Measurements from ENCODE around the gene CYP19A1.

CYP19A1 gene

DNA sequence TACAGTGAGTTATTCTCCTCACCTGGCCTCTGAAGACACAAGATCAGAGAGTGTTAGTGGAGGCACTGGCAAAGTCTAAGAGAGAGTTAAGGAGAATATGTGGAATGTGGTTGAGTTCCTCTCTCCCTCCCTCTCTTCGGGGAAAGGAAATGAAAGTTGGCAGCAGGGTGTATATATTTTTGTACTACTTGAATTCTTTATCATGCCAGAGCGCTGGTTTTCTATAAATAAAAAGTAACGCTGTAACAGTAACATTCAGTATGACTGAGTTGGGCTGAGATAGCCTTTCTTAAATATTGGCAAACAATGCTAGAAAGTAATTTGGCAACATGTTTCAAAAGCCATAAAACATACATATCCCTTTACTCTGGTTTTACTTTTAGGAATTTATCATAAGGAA lies 166.2 kb downstream of the CYP19A1 start:
- Histone ChIP-seq H3K27ac (peak overlapping the region; percentile 74 to 79), H3K4me3 (peak overlapping the region; percentile 21)
- TF ChIP-seq CTCF (IDR thresholded peaks at IDR 0.05): no peak
- no peak for DNase-seq (ENCODE audit: low spot score)

DNA sequence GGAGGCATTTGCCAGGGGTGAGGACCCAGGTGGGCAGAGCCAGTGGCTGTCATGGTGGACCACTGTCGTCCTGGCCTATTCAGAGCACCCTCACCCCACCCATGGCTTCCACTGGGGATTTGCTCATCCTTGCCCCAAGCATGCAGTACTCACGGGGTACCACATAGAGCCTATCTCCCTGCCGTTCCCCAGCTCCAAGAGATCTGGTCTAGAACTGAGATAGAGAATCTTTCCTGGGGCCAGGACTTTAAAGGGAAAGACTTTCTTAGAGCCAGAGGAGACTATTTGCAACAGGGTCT lies 166.8 kb downstream of the CYP19A1 start:
- DNase-seq (ENCODE audit: low spot score): no peak
- Histone ChIP-seq H3K27ac (peak overlapping the region; percentile 74 to 79), H3K4me3 (peak overlapping the region; percentile 21)

DNA sequence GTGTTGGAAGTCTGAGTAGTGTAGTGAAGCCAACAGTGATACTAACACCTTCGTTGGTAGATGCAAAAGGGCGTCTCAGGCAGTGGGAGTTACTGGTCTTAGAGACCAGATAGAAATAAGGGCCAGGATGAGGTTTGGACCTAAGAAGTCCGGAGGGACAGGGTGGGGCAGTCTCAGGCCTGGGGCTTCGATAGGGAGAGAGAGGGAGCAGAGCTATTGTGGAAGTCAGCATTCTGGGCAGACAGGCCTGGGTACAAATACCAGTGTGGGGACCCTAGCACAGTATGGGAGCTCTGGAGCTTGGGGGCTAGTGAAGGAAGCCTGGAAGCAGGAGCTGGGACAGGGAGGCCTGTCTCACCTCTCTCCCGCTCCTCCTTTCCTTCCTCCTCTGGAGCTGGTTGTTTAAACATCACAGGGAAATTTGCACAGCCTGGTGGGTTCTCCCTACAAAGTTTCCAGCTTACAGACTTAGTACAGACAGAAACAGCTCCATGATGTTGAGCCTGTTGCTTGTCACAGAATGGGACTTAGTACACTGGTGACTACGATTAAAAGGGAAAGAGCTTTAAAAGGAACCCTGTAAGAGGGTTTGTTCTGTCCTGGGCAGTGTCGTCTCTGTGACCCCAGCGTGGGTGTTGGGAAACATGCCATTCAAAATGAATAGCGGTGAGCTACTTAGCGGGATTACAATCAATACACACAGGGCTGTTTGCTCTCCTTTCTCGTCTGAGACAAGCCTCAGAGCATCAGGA lies 167.3 kb downstream of the CYP19A1 start:
- no peak for DNase-seq (ENCODE audit: low spot score)
- Histone ChIP-seq H3K27ac (peak overlapping the region; percentile 74 to 79), H3K4me3 (peak overlapping the region; percentile 21)
- no peak for TF ChIP-seq CTCF (IDR thresholded peaks at IDR 0.05)

More for the DNA sequence above, 166.8 kb downstream of the CYP19A1 start:
- no peak for TF ChIP-seq CTCF (IDR thresholded peaks at IDR 0.05)

GRCh38 chr15:51168700-51169099 lies 169.7 kb downstream of the CYP19A1 start:
- Histone ChIP-seq H3K27ac (no peak overlapping the region), H3K4me3 (no peak overlapping the region)
- TF ChIP-seq CTCF (IDR thresholded peaks at IDR 0.05): no peak
- no peak for DNase-seq (ENCODE audit: low spot score)

GRCh38 chr15:51163843-51164242 lies 174.6 kb downstream of the CYP19A1 start:
- no peak for TF ChIP-seq CTCF (IDR thresholded peaks at IDR 0.05)
- Histone ChIP-seq H3K27ac (peak overlapping the region; percentile 51 to 61), H3K4me3 (no peak overlapping the region)
- no peak for DNase-seq (ENCODE audit: low spot score)

DNA sequence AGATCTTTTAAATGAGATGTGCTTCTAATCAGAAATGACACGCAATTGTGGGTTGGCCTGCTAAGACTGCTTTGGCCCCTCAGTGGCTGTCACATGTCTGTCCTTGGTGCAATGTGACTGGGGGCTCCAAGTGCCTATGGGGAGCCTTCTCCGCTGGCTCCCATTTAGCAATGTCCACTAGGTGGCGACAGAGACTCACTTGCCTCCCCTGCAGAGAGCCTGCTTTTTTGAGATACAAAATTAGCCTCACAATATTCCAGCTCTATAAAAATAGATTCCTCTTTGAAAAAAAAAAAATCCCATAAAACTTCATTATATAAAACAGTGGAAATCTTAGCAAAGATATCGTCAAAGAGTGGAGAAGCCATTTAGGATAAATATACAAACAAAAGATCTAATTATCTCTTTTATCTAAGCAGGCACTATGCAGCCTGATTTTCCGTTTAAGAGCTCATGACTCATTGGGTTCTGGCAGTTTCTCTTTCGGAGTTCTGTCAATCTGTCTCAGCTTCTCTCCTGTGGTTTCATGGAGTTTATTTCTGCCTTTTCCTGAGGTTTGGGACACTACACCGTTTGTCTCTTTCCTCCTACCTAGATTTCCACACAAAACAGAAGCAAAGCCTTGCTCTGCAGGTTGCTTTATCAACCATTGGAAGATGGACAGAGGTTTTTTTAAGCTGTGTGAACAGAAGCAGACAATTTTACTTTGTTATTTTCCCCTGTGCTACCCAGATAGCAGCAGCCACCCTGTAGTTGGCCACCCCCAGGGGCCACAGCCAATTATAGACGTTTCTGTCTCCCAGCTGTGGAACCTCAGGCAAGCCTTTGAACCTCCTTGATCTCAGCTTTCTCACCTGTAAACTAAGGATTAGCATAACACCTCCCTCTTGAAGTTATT lies 175.3 kb downstream of the CYP19A1 start:
- Histone ChIP-seq H3K27ac (peak overlapping the region; percentile 51 to 61), H3K4me3 (peak overlapping the region; percentile 42)
- DNase-seq (ENCODE audit: low spot score): no peak
- peak; percentile 95 for TF ChIP-seq CTCF (IDR thresholded peaks at IDR 0.05)

Measured in coronary artery (tissue), 2 donors.